ENCODE data around the gene HNRNPL.
"Not testable (repeated sequence)": the region's sequence is repeated elsewhere in the genome, so short reads cannot be mapped to it uniquely, and the experiment has no call there.

HNRNPL gene

GRCh38 chr19:38873400-38873799 is 23.6 kb upstream of the HNRNPL start:
- in situ Hi-C loops (cut with HindIII; ENCODE audit: low pct_ligation_motif_present, low pct_unique_long_range_greater_than_20kb, low sequenced_read_pairs); DNase-seq: not testable (repeated sequence)

- no peak for DNase-seq
- in situ Hi-C loops (cut with HindIII; ENCODE audit: low pct_ligation_motif_present, low pct_unique_long_range_greater_than_20kb, low sequenced_read_pairs) = no loop called here
Observed at GRCh38 chr19:38870612-38871011, 20.8 kb upstream of the HNRNPL start.

- DNase-seq = peak; percentile 69
- in situ Hi-C loops (cut with HindIII; ENCODE audit: low pct_ligation_motif_present, low pct_unique_long_range_greater_than_20kb, low sequenced_read_pairs) = no loop called here
Observed at GRCh38 chr19:38869836-38870607, 20.2 kb upstream of the HNRNPL start.

- no peak for DNase-seq
- in situ Hi-C loops (cut with HindIII; ENCODE audit: low pct_ligation_motif_present, low pct_unique_long_range_greater_than_20kb, low sequenced_read_pairs) = no loop called here
Observed at GRCh38 chr19:38869160-38869835, 19.5 kb upstream of the HNRNPL start.

GRCh38 chr19:38868551-38868950 is 18.8 kb upstream of the HNRNPL start:
- no peak for DNase-seq
- in situ Hi-C loops (cut with HindIII; ENCODE audit: low pct_ligation_motif_present, low pct_unique_long_range_greater_than_20kb, low sequenced_read_pairs) = no loop called here

- in situ Hi-C loops (cut with HindIII; ENCODE audit: low pct_ligation_motif_present, low pct_unique_long_range_greater_than_20kb, low sequenced_read_pairs) = no loop called here
- DNase-seq = no peak
Observed at GRCh38 chr19:38867171-38867780, 17.5 kb upstream of the HNRNPL start.

- in situ Hi-C loops (cut with HindIII; ENCODE audit: low pct_ligation_motif_present, low pct_unique_long_range_greater_than_20kb, low sequenced_read_pairs) = no loop called here
- no peak for DNase-seq
Observed at GRCh38 chr19:38862321-38863059, 12.7 kb upstream of the HNRNPL start.

GRCh38 chr19:38861368-38861767 is 11.6 kb upstream of the HNRNPL start:
- in situ Hi-C loops (cut with HindIII; ENCODE audit: low pct_ligation_motif_present, low pct_unique_long_range_greater_than_20kb, low sequenced_read_pairs) = no loop called here
- DNase-seq = no peak

GRCh38 chr19:38859631-38860204 is 9.9 kb upstream of the HNRNPL start:
- in situ Hi-C loops (cut with HindIII; ENCODE audit: low pct_ligation_motif_present, low pct_unique_long_range_greater_than_20kb, low sequenced_read_pairs) = not testable (repeated sequence)

GRCh38 chr19:38856813-38857212 is 7.0 kb upstream of the HNRNPL start:
- no peak for DNase-seq
- in situ Hi-C loops (cut with HindIII; ENCODE audit: low pct_ligation_motif_present, low pct_unique_long_range_greater_than_20kb, low sequenced_read_pairs) = no loop called here

More at GRCh38 chr19:38859631-38860204, 9.9 kb upstream of the HNRNPL start:
- not testable (repeated sequence) for DNase-seq

GRCh38 chr19:38855751-38856150 is 6.0 kb upstream of the HNRNPL start:
- DNase-seq; in situ Hi-C loops (cut with HindIII; ENCODE audit: low pct_ligation_motif_present, low pct_unique_long_range_greater_than_20kb, low sequenced_read_pairs): not testable (repeated sequence)

- in situ Hi-C loops (cut with HindIII; ENCODE audit: low pct_ligation_motif_present, low pct_unique_long_range_greater_than_20kb, low sequenced_read_pairs); DNase-seq: not testable (repeated sequence)
Observed at GRCh38 chr19:38854961-38855360, 5.2 kb upstream of the HNRNPL start.

- in situ Hi-C loops (cut with HindIII; ENCODE audit: low pct_ligation_motif_present, low pct_unique_long_range_greater_than_20kb, low sequenced_read_pairs) = no loop called here
- DNase-seq = no peak
Observed at GRCh38 chr19:38853214-38853613, 3.4 kb upstream of the HNRNPL start.

GRCh38 chr19:38852231-38853044 is 2.7 kb upstream of the HNRNPL start:
- in situ Hi-C loops (cut with HindIII; ENCODE audit: low pct_ligation_motif_present, low pct_unique_long_range_greater_than_20kb, low sequenced_read_pairs) = no loop called here
- peak; percentile 69 for DNase-seq

GRCh38 chr19:38851622-38852230 is 1.9 kb upstream of the HNRNPL start:
- peak; percentile 90 for DNase-seq
- in situ Hi-C loops (cut with HindIII; ENCODE audit: low pct_ligation_motif_present, low pct_unique_long_range_greater_than_20kb, low sequenced_read_pairs) = no loop called here

GRCh38 chr19:38850976-38851621 is 1.3 kb upstream of the HNRNPL start:
- no peak for DNase-seq
- in situ Hi-C loops (cut with HindIII; ENCODE audit: low pct_ligation_motif_present, low pct_unique_long_range_greater_than_20kb, low sequenced_read_pairs) = no loop called here

- peak; percentile 99 for DNase-seq
- in situ Hi-C loops (cut with HindIII; ENCODE audit: low pct_ligation_motif_present, low pct_unique_long_range_greater_than_20kb, low sequenced_read_pairs) = no loop called here
Observed at GRCh38 chr19:38850436-38850975, 720 bp upstream of the HNRNPL start.

All from ACHN (cell line).